GM18861 (cell line): ENCODE data around the gene TBC1D20.

Experiments
- ATAC-seq: cut with Tn5 transposase; IDR thresholded peaks from one replicate; pipeline ENCODE4 v1.9.1; 2021; ENCODE audit not compliant: unreplicated experiment

The TBC1D20 gene

GRCh38 chr20:420721-421574, 41.4 kb downstream of the TBC1D20 start:
- ATAC-seq, result no peak

- no peak for ATAC-seq
These were observed 42.1 kb downstream of the TBC1D20 start for GRCh38 chr20:420166-420620.

- no peak for ATAC-seq
These were observed 42.7 kb downstream of the TBC1D20 start for GRCh38 chr20:419556-420165.

- no peak for ATAC-seq
These were observed 43.4 kb downstream of the TBC1D20 start for GRCh38 chr20:418858-419365.

- ATAC-seq, result no peak
These were observed 44.5 kb downstream of the TBC1D20 start for GRCh38 chr20:417801-418342.

GRCh38 chr20:416950-417800, 45.2 kb downstream of the TBC1D20 start:
- ATAC-seq, result no peak

- no peak for ATAC-seq
These were observed 46.5 kb downstream of the TBC1D20 start for GRCh38 chr20:415820-416322.

- no peak for ATAC-seq
These were observed 48.2 kb downstream of the TBC1D20 start for GRCh38 chr20:414161-414560.

GRCh38 chr20:412081-412480, 50.3 kb downstream of the TBC1D20 start:
- ATAC-seq, result no peak

GRCh38 chr20:409697-410559, 52.4 kb downstream of the TBC1D20 start:
- ATAC-seq, result no peak

GRCh38 chr20:408843-409696, 53.3 kb downstream of the TBC1D20 start:
- ATAC-seq, result peak; percentile 14

GRCh38 chr20:407953-408842, 54.1 kb downstream of the TBC1D20 start, which contains the start of gene RBCK1:
Gene RBCK1 (plus strand): TSS chr20:408299. CDS start chr20:408758, 459 bp downstream.
- peak; percentile 39 for ATAC-seq

GRCh38 chr20:407133-407952, 55.0 kb downstream of the TBC1D20 start:
- peak; percentile 46 for ATAC-seq

GRCh38 chr20:406200-407132, 55.9 kb downstream of the TBC1D20 start:
- no peak for ATAC-seq

GRCh38 chr20:404088-404487, 58.2 kb downstream of the TBC1D20 start:
- ATAC-seq, result no peak

GRCh38 chr20:403582-403957, 58.8 kb downstream of the TBC1D20 start:
- no peak for ATAC-seq
